HG02623 (cell line): ENCODE measurements around the gene TMEM115.
A peak's percentile ranks its signal among the peaks of the same experiment; 100 is the strongest.

Experiments used
- ATAC-seq: cut with Tn5 transposase; IDR thresholded peaks from one replicate; pipeline ENCODE4 v1.9.1; 2021; ENCODE audit warnings: moderate library complexity; ENCODE audit not compliant: unreplicated experiment

TMEM115 gene, protein sequence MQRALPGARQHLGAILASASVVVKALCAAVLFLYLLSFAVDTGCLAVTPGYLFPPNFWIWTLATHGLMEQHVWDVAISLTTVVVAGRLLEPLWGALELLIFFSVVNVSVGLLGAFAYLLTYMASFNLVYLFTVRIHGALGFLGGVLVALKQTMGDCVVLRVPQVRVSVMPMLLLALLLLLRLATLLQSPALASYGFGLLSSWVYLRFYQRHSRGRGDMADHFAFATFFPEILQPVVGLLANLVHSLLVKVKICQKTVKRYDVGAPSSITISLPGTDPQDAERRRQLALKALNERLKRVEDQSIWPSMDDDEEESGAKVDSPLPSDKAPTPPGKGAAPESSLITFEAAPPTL

DNA sequence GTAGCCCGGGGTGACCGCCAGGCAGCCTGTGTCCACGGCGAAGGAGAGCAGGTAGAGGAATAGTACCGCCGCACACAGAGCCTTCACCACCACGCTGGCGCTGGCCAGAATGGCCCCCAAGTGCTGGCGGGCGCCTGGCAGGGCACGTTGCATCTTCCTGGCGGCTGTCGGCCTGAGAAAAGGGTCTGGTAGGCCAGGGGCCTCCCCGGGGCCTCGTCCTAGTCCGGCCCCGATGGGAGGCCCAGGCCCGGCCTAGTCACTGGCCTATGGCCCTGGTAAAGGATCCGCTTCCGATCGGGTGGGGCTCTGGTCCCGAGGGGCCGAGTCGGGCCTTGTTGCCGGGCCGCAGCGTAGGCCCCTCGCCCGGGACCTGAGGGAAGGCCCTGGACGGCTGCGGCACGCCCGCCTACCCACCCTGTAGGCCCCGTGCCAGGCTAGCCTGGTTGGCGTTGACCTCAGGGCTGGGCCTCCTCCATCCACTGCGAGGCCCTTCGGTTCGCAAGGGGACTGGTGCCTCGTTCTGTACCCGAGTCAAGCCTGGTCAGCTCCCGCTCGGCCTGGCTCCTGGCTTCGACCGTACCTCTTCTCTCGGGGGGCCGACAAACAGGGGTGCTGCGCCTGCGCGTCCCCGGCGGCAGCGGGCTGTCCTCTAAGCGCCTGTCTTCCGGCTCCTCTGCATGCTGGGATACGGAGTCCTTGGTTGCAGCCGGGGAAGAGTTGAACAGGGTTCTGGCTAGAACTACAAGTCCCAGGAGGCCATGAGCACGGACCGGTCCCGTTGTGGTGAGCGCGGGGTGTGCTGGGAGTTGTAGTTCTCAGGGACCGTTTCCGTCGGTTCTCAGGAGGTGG lies at the start of gene TMEM115:
Gene TMEM115 (minus strand): TSS at position 611 of the 849 bp plus-strand sequence. CDS start 458 bp downstream, at position 153.
- ATAC-seq = peak; percentile 99

DNA sequence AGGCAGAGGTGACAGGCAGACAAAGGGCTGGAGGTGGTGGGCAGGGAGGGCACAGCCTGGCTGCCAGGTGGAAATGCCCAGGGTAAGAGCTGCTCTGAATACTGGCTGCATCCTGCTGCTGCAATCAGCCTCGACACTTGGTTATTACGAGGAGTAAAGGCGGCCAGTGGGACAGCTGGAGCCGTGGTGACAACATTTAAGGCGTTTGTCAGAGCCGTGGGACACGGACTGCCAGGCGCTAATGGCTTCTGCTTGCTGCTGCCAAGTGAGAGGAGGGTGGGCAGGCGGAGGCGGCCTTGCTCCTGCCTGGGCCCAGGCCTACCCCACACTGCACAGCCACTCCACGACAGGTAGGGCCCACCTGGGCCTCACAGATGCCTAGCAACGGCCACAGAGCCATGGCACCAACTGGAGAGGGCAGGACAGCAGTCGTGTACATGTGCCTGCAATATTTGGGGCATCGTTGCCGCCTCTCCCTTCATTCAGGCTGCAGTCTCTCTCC lies 49.2 kb upstream of the TMEM115 start:
- ATAC-seq = no peak

DNA sequence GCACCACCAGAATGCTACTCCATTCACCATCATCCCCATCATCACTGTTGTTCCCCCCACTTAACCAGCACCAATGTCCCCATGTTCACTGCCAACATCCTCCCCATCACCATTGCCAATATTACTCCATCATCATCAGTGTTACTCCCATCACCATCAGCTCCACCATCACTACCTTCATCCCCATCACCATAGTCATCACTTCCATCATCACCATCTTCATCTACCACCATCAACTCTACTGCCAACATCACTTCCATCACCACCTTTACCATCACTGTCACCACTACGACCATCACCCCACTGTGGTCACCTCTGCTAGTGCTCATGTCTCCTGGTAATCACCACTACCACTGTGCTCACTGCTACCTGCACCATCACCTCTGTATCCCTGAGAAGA lies 47.2 kb upstream of the TMEM115 start:
- ATAC-seq = no peak

DNA sequence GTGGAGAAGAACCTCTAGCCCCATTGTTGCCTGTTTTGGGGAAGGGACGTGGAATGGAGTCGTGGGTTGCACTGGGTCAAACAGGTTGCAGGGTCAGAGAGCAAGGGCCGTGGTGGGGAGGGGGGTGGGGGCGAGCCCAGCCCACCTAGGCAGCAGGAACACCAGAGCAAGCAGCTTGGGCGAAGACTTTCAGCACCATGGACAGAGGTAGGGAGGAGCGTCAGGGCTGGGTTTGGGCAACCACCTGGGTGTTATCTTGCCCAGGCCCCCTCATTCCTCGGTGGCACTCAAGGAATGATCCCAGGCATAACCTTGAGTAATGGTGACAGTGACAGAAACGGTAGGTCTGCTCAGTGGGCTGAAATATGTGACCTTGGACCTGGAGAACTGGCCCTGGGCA lies 45.9 kb upstream of the TMEM115 start:
- ATAC-seq = no peak

DNA sequence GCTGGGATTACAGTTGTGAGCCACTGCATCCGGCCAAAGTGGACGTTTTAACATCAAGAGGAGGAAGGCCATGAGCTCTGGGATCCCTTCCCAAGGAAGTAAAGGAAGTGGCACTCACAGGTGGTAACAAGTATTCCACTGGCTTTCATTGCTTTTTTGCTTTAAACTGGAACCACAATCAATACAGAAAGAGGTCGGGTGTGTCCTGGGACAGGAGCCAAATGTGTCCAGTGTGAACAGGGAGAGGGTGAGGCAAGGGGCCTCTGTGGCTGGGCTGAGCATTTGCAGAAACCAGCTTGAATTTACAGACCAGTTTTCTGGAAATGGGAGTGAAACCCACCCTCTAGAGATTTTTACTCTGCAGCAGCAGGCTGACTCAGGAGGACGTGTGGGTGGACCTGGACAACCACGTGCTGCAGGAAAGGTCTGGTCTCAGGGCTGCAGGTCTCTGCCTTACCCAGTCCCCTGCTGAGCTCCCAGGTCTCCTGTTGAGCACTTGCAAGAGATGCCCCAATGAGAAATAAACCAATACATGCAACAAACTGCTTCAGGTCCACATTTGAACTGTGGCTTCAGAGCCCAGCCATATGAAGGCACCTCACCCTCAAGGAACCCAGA lies 42.8 kb upstream of the TMEM115 start:
- no peak for ATAC-seq

DNA sequence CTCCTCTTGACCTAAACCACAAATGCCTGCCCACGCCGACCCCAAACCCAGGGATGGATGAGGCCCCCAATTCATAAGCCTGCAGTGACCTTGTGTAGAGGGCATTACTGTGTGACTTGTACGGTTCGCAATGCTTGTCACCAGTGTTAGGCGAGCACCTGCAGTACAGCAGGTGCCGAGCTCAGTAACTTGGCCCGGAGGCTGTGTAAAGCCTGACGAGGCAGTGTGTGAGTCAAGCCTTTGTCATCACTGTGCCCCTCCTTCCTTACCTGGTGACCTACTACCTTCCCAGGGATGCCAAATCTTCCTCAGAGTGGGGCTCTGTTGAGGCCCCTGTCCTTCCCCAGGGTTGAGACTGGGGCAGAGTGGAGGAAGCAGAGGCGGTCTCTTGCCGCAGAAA lies 37.2 kb upstream of the TMEM115 start:
- ATAC-seq = no peak

DNA sequence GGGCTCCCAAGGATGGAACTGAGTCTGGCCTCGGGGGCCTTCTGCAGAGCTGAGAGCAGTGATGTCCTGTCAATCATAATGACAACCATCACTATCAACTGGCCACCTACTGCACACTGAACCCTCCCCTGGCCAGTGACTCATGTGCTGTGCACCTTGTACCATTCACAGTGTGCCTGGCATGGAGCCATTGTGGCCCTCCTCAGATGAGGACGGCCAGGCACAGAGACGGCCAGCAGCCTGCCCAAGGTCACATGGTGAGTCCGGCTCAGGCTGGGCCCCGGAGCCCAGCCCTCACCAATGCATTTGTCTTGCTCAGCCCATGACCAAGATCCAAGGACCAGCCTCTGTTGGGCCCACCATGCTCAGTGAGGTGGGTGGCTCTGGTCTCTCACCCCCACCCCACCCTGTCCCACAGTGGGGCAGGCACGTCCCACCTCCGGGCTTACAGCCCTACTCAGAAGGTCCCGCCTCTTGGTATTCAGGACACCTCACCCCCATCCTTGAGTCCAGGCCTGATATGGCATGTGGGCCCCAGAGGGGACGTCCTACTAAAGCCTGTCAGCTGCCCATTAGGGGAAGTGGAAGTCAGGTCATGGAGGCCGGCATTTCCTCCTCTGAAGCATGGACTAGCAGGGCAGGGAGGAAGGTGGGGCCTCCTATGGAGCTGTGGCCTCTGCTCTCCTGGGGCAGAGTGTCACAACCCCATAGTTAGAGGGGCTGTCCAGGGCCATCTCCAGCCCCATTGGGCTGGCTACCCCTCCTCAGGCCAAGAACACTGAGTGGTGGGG lies 35.9 kb upstream of the TMEM115 start:
- ATAC-seq = no peak

DNA sequence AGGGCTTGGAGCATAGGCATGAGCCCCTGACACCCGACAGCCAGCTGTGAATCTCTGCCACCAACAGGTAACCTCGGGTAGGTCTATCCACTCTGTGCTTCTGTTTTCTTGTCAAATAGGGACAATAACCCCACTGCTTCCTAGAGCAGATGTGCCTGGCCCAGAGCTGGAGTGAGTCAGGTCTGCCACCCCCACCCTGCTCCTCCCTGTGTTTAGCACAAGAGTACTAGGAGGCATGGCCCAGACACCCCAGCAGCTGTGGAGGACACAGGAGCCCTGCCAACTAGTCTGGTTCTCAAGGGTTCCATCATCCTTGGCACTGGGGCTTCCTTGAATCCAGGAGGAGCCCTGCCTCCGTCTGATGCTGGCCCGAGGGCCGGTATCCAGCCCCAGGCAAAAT lies 33.7 kb upstream of the TMEM115 start:
- ATAC-seq = no peak

DNA sequence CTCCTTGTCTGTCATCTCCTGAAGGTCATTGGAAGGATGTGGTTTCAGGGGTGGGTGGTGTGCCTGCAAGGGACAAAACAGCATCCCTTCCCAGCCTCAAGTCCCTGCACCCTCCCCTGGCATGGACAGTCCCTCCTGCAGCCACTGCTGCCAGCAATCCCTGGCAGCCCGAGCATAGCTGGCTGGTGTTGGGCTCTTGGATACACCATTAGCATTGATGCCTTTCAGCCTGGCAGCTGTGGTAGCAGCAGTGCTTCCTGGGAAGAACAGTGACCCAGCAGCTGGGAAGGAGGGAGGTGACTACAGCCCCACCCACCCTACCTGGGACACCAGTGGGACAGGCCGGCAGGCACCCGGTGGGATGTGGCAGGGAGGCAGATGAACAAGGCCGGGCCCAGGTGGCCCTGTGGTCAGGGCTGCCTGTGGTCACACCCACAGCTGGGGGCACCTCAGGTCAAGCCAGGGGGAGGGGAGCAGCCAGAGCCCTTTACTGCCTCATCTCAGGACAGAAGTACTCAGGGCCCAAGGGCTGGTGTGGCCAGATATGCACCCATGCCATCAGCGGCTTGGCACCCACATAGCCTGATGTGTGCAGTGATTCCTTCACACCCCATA lies 32.9 kb upstream of the TMEM115 start:
- ATAC-seq = no peak

DNA sequence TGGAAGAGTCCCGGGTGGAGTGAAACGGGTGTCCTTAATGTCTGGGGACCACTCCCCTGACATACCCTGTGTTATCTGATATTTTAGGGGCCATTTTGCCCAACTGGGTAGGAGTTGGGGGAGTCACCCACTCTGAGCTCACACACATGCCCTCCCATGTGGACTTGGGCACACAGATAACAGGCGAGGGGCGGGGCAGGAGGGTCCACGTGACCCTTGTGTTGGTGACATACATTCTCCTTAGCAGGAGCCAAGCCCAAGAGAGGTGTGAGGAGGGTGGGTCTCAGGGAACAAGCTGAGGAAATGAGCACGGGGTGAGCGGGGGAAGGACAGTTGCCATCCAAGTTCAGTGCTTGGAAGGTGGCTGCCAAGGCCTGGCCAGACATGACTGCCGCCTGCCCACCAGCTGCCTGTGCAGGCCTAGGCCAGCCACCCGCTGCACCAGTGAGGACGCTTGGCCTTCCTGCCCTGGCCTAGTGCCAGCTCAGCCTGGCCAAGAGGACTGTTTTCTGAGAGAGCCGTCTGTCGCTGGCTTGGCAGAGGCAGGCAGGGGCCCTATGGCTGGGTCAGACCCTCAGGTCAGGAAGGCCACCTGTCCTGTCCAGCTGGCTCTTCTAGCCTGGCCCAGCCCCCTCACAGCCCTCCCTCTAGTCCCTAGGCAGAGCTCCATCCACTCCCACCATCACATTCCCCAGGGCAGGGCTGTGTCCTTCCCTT lies 31.3 kb upstream of the TMEM115 start:
- ATAC-seq = no peak

DNA sequence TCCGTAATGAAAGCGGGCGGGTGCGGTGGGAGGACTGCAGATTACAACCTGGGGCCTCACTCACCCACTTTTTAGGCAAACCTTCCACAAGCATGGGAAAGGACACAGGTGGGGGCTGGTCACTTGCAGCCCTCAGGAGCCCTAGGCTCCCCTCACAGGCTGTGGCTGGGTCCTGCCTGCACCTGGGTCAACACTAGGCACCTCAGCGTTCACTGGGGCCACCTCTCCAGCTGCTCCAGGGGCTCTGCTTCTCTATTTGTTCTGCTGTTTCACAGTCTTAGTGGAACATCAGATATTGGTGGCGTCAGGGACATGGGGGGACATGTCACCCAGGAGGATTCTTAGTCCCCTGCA lies 30.1 kb upstream of the TMEM115 start:
- ATAC-seq = no peak

DNA sequence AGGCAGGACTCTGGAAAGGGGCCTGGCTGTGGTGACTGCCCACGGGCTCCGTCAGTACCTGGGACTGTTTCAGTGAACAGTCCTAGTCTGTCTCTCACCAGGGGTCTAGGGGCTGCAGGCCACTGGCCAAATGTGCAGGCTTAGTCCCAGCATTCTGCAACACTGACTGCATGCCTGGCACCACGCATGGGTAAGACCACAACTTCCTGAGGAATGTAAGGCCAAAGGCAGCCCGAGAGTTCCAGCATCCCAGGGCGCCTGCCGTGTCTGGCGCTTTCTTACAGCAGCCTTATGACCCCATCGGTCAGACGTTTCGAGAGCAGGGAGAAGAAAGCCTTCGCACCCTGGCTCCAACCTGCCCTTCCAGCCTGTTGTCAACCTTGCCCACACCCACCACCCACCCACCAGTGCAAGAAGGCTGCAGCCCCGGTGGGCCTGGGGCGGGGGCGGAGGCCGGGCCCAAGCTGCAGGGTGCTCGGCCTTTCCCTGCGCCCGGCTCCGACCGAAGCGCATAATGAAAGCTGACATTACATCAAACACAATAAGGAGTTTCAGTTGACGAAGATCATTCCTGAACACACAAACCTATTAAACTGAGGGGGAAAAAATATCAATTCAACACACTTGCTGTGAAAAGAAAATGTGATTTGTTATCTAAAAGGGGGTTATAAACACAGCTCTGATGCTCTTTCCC lies 29.5 kb upstream of the TMEM115 start:
- ATAC-seq = no peak

DNA sequence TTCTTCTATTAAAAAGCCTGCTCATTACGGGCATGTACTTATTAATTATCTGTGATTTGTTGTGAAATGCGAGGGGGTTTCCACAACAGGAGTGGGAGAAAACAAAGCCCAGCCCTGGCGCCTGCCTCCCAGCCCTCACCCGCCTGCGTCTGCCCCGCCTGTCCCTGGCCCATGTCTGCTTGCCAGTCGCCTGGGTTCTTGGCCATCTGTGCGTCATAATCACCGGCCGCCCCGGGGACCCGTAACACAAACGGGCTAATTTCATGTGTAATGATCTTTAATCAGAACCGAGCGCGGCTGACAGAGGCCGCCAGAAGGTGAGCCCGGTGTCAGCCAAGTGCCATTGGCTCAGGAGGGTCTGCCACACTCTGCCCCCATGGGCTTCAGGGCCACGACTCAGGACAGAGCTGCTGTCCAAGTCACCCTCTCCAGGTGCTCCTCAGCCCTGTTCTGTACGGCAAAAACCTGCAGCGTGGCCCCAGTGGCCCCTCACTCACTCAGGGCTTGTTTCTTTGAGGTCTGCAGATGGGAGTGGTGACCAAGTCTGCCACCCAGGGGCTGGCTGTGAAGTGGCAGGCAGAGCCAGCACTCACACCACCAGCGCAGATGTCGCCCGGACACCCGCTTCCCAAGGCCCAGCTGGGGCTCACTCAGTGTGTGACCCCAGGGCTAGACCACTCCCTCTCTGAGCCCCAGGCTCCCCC lies 28.8 kb upstream of the TMEM115 start:
- ATAC-seq = no peak

DNA sequence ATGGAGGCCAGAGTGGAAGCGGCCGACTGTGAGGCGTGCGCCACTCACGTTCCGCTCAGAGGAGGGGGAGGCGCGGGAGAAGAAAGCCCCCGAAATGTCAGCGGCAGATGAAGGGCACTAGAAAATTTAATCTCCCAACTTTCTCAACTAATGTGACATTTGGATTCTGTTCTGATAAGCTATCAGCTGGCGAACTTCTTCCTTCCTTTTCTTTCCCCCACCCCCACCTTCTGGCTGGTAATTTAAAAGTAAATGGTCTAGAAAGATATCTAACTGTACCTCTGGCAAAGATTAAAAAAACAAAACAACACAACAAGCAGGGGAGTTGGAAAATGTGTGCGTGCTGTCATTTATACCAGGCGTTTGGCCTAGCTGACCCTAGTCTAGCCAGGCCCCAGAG lies 26.4 kb upstream of the TMEM115 start:
- ATAC-seq = no peak

DNA sequence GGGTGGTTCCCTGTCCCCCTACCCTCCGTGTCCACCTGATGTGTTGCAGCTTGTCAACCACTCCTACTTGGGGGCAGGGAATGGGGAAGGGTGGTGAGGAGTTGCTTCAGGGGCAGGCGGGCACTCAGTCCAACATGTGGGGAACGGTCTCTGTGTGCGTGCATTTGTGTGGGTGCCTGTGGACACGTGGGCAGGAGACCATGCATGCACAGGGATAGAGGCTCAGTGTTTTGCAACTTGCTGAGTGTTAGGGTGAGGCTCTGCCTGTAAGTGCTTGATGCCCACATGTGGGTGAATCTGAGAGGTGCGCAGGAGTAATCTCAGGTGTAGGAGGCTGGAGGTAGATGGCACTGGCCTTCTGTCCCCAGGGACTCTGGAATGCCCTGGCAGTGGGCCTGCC lies 24.4 kb upstream of the TMEM115 start:
- ATAC-seq = no peak

DNA sequence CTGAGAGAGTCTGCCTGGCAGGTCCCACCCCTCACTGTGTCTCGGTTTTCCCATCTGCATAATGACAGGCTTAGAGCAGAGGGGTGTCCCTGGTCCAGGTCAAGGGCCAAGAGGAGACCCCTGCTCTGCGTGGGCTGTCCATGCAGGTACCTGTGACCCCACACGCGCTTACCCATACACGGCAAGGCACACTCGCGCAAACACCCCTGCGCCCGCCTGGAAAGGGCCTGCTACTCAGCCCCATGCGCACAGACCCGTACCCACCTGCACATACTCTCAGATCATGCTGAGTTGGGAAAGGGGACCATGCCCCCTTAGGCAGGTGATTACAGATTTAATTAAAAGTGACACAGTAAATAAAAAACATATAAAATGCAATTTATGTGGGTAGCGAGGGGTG lies 23.4 kb upstream of the TMEM115 start:
- no peak for ATAC-seq

DNA sequence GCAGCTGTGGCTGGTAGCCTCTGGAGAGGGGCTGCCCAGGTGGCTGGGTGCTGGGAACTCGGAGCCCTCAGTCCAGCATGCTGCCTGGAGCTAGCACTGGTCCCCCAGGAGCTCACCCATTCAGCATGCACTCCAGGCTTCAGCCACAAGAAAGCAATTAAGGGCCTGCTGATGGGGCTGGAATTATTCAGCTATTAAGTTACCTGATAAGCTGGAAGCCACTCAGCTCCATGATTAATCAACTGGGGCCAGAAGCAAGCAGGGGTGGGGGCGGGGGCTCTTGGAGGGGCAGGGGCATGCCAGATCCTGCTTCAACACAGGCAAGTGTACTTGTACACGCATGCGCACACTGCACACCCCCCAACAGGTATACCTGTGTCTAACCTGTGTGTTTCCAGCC lies 22.1 kb upstream of the TMEM115 start:
- ATAC-seq = no peak

DNA sequence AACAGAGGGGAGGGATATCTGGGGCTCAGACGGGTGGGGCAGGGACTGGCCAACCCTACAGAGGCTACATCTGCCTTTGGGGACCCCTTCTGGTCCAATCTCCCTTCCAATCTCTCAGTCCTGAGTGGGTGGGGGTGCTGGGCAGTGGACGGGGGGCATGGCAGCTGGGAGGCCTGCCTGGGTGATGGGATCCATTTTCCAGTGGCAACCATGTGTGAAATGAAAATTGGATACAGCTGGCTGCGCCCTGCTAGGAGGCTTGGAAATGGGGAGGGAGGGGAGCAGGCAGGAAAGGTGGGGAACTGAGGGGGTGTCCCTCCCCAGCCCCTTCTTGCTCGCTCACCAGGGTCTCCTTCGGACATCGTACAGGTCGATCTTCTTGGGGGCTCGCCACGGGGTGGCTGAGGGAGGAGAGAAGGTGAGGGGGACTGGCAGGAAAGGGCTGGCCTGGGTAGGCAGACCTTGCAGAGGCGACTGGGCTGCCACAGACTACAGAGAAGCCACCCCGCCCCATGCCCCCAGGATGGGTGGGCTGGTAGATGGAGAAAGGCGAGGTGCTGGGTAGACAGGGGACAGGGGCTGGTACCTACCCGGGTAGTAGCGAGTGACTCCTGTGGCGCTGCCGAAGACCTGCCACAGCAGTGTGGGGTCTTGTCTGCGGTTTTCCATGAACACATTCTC lies 21.2 kb upstream of the TMEM115 start:
- no peak for ATAC-seq
